RPMI7951 (cell line): ENCODE measurements around the gene PLOD2. TPM values are rescaled to one million over a fixed set of nuclear protein-coding genes. Genes with fewer than 3 reads are reported as not detected.

ENCODE experiments used
- DNase-seq: peaks from one replicate; pipeline ENCODE4 v3.0.0-alpha.2; 2012; ENCODE audit warnings: low read depth
- total RNA-seq: library from RNA; depleted of rRNA; stranded (reverse); fragments of >200 nt; shearing (Covaris generic); gene quantifications from 2 replicates; pipeline ENCODE4 v1.2.3, GENCODE V29; 2014; rRNA removed

The PLOD2 gene
- total RNA-seq: 171 and 221 TPM in 2 replicates

DNA sequence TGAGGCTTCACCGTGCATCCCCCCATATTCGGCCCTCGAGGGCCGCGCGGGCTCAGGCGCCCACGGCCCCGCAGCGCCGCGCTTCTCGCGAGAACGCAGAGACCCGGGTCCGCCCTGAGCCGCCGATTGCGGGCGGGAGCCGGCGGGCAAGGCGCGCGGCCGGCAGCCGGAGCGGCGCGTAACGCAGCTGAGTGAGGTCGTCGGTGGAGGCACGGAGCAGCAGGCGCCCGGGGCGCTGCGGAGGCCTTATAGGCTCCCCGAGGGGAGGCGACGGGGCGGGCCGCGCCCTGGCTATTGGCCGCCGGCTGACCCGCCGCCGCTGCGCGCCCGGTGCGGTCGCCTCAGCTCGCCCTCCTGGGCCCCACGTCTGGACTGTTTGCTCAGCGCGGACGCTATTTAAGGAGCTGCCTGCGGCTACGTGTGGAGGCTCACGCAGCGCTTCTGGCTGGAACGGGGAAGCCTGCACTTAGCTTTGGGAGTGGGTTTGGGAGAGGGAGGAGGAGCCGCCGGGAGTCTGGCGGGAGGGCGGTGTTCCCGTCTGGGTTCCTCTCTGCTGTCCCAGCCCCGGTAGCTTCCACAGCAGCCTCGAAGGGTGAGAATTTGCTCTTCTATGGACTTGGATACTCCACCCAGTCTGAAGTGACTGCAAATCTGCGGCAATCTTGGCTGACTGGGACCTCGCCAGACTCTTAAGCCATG is at the start of gene PLOD2:
Gene PLOD2 (minus strand): TSS at position 221 of the 699 bp plus-strand sequence. CDS start 195 bp downstream, at position 26.
- DNase-seq: peak; percentile 97

DNA sequence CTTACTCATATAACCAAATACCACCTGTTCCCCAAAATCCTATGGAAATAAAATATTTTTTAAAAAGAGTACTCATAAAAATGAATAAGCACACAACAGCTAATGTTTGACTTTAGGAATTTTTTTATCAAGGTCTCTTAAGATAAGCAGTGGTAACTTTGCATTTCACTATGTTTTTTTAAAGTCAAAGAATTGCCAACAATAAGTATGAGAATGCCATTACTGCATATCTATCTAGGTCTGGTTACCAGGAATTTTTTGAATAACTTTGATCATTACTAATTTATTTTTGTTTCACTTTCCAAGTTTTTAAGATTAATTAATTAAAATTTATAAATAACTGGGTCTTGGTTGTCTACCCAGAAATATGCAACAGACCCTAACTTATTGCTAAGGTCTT is 48.4 kb upstream of the PLOD2 start:
- DNase-seq: no peak

DNA sequence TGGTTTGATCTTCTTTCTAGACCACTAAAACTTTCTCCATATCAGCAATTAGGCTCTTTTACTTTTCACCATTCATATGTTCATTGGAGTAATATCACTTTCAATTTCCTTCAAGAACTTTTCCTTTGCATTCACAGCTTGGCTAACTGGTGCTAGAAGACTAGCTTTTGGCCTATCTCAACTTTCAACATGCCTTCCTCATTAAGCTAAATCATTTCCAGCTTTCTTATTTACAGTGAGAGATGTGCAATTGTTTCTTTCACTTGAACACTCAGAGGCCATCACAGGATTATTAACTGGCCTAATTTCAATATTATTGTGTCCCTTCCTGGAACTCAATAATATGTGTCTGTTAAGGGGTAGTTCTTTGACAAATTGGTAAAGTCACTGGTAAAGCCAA is 42.8 kb upstream of the PLOD2 start:
- DNase-seq: no peak

DNA sequence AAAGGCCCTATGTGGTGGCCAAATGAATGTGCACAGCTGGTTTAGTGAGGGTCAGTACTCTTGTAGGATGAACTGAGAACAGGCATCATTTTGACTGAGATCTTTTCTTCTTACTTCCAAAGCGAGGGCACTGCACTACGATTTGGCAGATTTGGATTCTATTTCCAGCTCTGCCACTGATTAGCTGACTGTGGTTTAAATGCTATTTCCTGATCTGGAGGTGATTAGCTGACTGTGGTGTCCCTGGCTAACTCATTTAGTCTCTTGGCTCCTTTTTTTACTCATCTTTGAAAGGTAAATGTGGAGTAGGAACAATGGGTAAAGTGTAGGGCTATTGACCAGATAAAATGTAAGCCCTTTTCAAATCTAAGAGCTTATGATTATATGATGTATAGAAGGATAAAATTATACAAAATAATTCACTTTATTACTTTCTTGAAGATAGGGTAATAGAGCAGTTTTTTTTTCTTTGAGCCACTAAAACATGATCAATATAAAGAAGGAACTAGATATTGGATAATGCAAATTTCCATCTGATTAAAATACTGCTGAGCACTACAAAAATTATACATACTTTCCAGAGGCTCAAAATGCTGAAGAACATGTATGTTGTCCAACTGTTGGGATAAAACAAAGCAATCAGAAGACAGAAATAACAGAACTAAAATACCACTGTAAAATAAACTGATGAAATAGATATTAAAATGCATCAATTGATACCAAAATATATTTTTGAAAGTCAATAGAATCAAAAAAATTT is 39.7 kb upstream of the PLOD2 start:
- DNase-seq: peak; percentile 14

DNA sequence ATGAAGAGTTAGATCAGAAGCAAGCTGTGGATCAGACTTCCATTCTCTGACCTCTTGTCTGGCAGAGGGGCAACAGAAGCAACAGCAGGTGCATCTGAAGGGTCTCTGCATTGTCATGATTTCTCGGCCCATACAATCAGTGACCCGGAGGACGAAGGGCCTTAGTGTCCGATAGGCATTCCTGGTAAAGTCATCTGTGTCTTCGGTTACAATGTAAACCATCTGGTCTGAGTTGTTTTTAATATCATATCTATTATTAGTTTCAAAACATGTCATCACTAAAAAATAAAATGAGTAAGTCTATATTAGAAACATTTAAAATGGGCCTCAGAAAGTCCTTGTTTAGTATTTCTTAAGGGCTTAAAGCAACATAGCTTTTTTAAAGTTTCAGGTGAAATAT is 38.8 kb upstream of the PLOD2 start:
- DNase-seq: no peak

DNA sequence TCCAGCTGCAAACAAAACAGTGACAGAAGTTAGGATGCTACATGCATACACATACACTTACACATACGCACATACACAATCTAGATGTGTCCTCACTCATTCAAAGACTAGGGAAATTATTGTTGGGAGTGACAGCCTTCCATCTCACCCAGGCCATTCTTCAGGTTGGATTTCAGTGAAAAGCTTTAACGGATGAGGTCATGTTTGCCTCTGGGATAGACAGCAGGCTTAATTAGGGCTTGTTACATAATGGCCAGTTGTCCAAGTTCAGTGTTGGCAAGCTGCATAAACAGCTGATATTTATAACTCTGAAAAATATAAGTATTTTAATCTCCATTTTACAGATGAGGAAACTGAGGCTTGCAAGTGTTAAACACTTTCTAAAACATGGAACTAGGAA is 35.8 kb upstream of the PLOD2 start:
- no peak for DNase-seq

DNA sequence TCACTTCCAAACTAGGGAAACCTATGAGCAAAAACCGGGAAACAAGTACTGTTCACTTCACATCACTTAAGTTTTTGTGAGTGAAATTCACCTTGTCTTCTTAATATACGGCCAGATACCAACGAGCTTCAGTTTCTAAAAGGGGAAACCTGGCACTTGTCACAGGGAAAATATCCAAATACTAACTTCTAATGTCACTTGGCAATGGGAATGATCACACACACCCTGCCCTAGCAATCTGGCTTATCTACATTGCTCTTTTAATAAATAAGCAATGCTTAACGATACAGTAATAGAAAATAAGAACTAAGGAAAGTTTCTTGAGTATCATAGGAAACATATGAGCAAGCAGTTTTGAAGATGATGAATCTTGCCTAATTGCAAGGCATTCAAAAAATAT is 34.6 kb upstream of the PLOD2 start:
- DNase-seq: no peak

DNA sequence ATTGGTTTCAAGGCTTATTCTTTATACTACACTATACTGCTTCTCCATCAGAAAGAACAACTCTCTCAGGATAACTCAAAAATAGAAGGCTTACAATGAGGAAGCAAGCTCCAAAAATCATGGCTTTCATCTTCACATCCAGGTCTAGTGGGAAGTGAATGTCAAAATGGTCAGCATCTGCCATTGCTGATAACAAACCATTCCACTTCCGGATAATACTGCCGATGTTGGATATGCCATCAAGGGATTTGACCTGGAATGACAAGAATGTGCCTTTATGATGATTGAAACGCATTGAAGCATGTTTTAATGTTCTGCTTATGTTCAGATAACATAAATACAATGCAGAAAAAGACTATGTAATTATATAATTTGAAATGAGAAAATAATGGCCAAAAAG is 34.0 kb upstream of the PLOD2 start:
- DNase-seq: no peak

DNA sequence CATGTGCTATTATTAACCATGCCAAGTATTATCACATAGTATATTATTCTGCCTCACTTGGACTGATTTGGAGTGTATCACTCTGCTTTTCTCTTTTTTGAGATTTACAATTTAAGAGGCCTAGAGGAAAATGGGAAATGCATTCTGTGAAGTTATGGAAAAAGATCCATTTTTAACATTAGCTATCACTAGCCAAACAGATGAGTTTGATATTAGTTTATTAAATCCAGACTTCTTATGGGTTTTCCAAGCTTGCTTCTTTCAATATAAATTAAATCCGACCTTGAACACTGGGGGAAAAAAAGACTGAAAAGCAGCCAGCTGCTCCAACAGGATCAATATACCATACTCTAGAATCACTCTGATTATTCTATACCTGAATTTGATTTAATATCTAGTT is 30.1 kb upstream of the PLOD2 start:
- no peak for DNase-seq

DNA sequence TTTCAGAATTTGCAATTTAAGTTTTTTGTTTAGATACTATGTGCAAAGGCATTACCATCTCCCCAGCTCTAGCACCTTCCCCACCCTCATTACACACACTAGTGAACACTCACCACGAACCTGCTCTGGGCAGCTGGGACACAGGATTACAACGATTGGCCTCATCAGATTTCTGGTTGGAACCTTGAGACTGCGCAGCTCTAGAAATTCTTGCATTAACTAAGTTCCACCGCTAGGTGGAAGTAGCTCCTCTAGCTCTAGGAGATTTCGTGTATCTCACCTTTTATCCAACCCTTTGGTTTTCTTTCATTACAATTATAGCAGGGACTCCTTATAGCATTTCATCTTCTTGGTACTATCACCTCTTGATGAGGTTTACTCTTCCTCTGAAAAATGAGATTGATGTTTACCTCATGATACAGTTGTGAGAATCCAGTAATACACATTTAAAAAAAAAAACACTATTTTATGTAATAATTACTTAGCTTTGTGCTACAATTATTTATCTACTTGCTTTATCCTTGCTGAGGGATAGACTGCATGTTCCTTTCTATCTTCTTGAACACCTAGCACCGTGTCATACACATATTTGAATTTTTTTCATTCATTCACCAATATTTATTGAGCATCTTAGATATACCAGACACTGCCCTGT is 28.7 kb upstream of the PLOD2 start:
- DNase-seq: peak; percentile 67

DNA sequence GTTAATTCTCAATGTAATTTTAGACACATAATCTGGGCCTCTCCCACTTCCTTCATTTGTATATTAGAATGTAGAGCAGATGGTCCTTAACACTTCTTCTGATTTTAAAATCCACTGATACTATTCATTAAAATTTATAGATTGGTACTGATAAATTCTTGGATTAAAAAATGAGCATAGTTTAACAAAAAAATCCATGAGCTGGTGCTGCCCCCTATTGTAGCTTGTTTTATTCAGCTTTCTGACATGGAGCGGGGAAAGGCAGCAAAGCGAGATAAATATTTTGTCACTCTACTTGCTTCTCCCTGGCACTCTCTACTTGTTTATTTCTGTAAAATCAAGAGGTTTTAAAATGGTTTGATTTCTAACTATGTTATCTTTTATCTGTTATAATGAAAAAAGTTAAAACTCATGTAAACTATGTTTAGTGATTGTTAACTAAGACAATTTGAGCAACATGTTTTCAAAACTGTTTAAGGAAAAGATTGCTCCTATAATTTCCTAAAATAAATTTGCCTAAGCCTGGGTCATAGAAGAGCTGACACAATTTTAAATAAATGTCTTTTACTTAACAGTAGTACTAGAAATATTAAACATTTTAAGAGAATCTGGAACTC is 26.5 kb upstream of the PLOD2 start:
- peak; percentile 50 for DNase-seq

DNA sequence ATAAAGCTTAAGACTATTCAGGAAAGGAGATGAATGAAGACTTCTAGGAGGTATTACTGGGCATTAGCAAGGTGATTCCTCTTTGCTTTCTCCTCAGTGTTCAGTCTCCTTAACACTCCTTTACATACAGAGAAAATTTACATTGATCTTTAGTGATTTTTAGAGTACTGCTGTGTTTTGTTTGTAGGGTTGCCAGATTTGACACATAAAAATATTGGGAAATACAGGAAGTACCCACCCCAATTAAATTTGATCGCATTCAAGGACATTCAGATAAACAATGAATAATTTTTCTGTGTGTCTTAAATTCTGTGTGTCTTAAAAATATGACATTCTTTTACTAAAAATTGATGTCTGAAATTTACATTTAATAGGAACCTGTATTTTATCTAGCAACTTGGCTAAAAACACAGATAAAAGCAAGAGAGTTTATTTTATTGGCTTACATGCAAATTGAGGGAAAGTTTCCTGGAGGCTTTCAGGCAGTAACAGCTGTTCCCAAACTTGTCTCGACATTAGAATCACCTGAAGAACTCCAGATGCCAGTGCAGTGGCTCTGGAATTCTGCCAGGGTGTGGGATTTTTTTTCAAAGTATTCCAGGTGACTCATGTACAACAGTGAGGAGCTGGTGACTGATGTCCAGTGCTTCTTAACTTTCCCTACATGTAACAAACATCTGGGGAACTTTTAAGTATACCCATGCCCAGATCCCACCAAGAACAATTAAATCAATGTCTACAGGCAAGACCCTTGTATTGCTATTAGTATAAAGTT is 23.4 kb upstream of the PLOD2 start:
- DNase-seq: peak; percentile 70

DNA sequence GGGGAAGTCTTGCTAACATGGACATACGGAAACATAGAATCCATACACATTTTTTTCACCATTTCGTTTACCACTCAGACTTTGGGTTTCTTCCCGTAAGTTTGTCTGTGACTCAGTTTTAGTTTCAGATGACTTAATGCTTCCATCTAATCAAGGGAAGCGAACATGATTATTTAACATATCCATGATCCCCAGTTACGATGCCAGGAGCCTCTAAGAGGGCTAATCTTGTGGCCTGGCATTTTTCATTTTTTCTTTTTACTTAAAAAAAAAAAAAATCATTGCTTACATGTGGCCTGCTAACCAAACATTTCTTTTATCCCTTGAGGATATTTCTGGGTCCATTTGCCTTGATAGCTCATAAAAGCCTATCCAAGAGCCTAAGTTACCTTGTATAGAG is 20.2 kb upstream of the PLOD2 start:
- no peak for DNase-seq

DNA sequence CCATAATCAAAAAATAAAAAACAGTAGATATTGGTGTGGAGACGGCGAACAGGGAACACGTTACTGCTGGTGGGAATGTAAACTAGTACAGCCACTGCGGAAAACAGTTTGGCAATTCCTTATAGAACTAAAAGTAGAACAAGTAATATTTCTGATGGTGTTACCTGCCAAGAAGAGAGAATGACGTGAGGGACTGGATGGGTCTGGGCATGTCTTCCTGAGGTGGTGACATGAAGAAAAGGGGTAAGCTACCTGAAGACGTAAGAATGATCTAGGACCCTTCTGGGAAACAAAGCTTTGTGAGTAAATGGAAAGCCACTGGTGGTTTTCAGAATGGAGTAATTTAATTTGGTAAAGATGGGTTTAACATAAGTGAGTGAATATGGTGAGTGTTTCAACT is 19.4 kb upstream of the PLOD2 start:
- no peak for DNase-seq

DNA sequence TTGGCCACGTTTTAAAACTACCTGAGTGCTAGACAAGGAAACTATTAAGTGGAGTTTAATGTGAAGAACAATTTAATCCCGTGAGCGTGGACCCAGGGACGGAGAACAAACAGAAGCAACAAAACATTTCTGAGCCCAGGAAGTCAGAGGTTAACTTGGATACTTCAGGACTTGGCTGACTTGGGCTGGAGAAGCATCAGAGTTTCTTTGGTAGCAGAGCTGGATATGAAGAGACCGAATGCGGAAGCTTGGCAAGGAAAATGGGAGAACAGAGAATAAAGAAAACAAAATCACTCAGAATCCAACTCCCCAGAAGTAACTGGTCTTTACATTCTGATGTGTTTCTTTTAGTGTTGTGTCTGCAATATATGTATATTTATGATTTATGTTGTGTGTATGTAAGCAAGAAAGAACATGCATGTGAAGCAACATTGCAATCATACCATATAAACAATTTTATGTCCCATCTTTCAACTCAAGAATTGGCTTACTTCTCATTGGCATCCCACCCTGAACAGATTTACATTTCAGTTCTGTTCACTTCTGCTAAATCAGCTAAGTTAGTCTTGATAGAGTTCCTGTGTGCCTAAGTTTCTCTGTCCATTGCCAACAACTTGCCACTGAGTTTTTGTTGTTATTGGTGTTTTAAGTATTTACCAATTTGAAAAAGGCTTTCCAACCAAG is 17.2 kb upstream of the PLOD2 start:
- DNase-seq: no peak

DNA sequence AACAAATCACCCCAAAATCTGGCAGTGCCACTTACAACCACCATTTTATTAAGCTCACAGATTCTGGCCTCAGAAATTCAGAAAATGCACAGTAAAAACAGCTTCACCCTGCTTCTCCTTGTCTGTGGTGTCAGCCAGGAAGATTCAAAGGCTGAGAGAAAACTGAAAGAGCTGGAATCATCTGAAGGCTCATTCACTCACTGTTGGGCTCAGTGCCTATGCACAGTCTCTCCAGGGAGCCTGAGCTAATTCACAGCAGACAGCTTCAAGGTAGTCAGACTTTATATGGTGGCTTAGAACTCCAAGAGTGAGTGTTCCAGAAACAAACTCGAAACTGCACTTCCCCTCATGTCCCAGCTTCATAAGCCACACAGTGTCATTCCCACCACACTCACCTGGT is 16.5 kb upstream of the PLOD2 start:
- DNase-seq: no peak

DNA sequence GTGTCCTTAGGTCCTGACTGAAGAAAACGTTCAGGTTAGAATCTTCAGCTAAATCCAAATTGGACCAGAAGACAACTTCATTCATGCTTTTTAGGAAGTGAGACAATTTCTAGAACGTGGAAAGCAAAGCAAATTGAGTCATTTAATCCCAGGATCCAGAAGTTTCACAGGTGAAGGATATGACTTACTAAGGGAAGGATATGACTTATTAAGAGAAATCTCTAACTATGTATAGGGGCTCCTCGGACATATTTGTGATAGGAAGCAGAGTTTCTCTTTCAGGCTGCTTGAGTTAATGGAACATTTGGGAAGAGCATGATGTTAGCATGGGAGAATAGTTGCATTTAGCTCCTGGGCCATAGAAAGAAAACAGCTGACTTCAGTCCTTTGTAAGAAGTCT is 16.1 kb upstream of the PLOD2 start:
- DNase-seq: no peak

DNA sequence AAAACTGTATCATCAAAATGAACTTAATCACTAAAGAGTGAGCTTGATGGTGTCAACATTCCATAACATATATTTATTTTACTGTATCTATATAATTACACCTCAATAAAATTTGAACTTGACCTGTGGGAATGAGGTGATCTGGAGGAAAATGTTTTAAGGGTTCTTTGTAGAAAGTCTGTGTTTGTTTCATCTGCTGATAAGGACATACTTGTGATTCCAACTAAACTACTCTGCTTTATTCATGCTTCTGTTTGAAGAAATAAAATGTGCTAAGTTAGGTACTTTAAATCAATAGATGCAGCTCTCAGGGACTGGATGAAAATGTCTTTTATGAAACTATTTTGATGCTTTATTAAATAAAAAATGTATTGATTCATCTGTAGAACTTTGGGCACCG is 11.6 kb upstream of the PLOD2 start:
- no peak for DNase-seq

DNA sequence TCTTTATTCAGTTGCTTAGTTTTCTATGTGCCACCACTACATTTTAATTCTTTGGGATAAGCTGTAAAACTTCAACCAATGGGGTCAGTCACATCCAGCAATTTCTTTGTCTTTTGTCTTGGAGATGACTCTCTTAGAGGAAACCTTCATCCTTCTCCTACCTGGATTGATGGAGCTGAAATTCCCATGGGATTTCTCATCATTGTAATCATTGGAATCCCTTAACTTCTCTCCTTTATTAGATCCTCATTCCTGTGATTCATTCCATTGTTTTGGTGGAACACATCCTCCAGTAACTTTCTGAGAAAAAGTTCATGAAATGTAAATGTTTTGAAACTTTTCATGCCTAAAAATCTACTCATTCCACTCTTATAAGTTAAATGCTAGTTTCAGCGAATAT is 9.6 kb upstream of the PLOD2 start:
- no peak for DNase-seq

DNA sequence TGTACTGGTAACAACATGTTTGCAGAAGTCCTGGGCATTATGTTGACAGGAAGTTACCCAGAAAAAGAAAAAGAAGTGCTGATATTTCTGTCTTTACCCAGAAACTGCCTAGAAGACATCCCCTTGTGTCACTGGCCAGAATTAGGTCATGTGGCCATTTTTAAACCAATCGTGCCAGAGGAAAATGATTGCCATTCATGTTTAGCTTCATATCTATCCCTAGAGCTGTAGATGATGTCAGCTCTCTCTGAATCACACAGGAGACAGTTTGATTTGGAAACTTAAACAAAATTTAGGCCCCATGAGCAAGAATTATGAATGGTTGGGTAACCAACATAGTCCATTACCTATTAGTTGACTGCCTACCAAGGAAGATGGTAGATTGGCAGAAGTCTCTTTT is 8.9 kb upstream of the PLOD2 start:
- DNase-seq: no peak

DNA sequence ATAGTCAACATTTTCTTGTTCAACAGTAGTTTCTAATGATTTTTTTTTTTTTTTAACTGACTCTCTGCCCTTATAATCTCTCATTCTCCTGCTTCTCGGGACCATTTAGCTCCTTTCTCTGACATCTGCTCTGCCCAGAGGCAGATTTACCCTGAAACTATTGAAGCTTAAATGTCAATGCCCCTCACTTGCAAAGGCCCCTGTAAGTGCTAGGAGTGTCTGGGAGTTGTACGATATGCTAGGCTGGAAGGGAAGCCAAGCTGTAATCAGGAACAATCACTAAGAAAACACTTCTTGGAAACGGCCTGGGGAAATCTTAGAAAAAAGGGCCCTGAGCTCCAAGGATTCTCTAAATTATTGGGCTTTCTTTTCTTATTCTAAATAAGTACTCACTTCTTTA is 5.8 kb upstream of the PLOD2 start:
- peak; percentile 85 for DNase-seq
